ENCODE measurements around the gene ATXN1.

The ATXN1 gene

GRCh38 chr6:16295471-16295870 is 465.8 kb downstream of the ATXN1 start:
- no peak for TF ChIP-seq CTCF (IDR thresholded peaks at IDR 0.05; ENCODE audit: low read depth, low read length)
- Histone ChIP-seq H3K9me3 (no peaks in the 10 kb centered on the region), H3K4me3 (ENCODE audit: low read depth, low read length) (no peak overlapping the region), H3K36me3 (no peaks in the 10 kb centered on the region), H3K27me3 (peaks cover 6% of the 10 kb centered on the region), H3K4me1 (no peaks in the 10 kb centered on the region)
- no peak for DNase-seq

- H3K36me3 ChIP-seq = no peaks in the 10 kb centered on the region
- no peaks in the 10 kb centered on the region for H3K9me3 ChIP-seq
- no peak for TF ChIP-seq CTCF (IDR thresholded peaks at IDR 0.05; ENCODE audit: low read depth, low read length)
- H3K27me3 ChIP-seq = peaks cover 6% of the 10 kb centered on the region
- no peaks in the 10 kb centered on the region for H3K4me1 ChIP-seq
- DNase-seq = no peak
- no peak overlapping the region for H3K4me3 ChIP-seq (ENCODE audit: low read depth, low read length)
Measured at GRCh38 chr6:16295060-16295459, 466.2 kb downstream of the ATXN1 start.

- TF ChIP-seq CTCF (IDR thresholded peaks at IDR 0.05; ENCODE audit: low read depth, low read length) = no peak
- Histone ChIP-seq H3K36me3 (no peaks in the 10 kb centered on the region), H3K4me3 (ENCODE audit: low read depth, low read length) (no peak overlapping the region), H3K27me3 (peaks cover 6% of the 10 kb centered on the region), H3K9me3 (no peaks in the 10 kb centered on the region), H3K4me1 (no peaks in the 10 kb centered on the region)
- no peak for DNase-seq
Measured at GRCh38 chr6:16294371-16294770, 466.9 kb downstream of the ATXN1 start.

GRCh38 chr6:16292942-16293341 is 468.3 kb downstream of the ATXN1 start:
- TF ChIP-seq CTCF (IDR thresholded peaks at IDR 0.05; ENCODE audit: low read depth, low read length) = no peak
- no peaks in the 10 kb centered on the region for H3K9me3 ChIP-seq
- DNase-seq = no peak

GRCh38 chr6:16292432-16292831 is 468.8 kb downstream of the ATXN1 start:
- no peaks in the 10 kb centered on the region for H3K36me3 ChIP-seq
- DNase-seq = no peak
- H3K4me3 ChIP-seq (ENCODE audit: low read depth, low read length) = no peak overlapping the region
- no peaks in the 10 kb centered on the region for H3K4me1 ChIP-seq
- H3K27me3 ChIP-seq = peaks cover 6% of the 10 kb centered on the region
- TF ChIP-seq CTCF (IDR thresholded peaks at IDR 0.05; ENCODE audit: low read depth, low read length) = no peak
- H3K9me3 ChIP-seq = no peaks in the 10 kb centered on the region

More at GRCh38 chr6:16292942-16293341, 468.3 kb downstream of the ATXN1 start:
- Histone ChIP-seq H3K4me1 (no peaks in the 10 kb centered on the region), H3K27me3 (peaks cover 6% of the 10 kb centered on the region), H3K4me3 (ENCODE audit: low read depth, low read length) (no peak overlapping the region), H3K36me3 (no peaks in the 10 kb centered on the region)

- no peak for TF ChIP-seq CTCF (IDR thresholded peaks at IDR 0.05; ENCODE audit: low read depth, low read length)
- no peak for DNase-seq
- H3K9me3 ChIP-seq = no peaks in the 10 kb centered on the region
- H3K4me1 ChIP-seq = no peaks in the 10 kb centered on the region
- no peak overlapping the region for H3K4me3 ChIP-seq (ENCODE audit: low read depth, low read length)
- peaks cover 6% of the 10 kb centered on the region for H3K27me3 ChIP-seq
- H3K36me3 ChIP-seq = no peaks in the 10 kb centered on the region
Measured at GRCh38 chr6:16291739-16292138, 469.5 kb downstream of the ATXN1 start.
